HEK293 (cell line): ENCODE measurements around the gene LRRK1.

ENCODE experiments used
- CTCF ChIP-seq: fragments of 450-650 bp; formaldehyde crosslinking; IDR thresholded peaks from 2 replicates; pipeline ENCODE4 v1.5.1; 2016; ENCODE audit warnings: missing biosample characterization, missing genetic modification characterization
- TCF7L2 ChIP-seq: IDR thresholded peaks from 2 replicates; pipeline ENCODE4 v1.6.1; 2011; ENCODE audit warnings: low read depth, mild to moderate bottlenecking, inconsistent platforms, low read length, moderate library complexity, borderline replicate concordance
- ZBTB49 ChIP-seq: fragments of 450-650 bp; formaldehyde crosslinking; IDR thresholded peaks from 2 replicates; pipeline ENCODE4 v1.5.1; 2016; ENCODE audit warnings: missing biosample characterization, missing genetic modification characterization, low read depth
- ZNF221 ChIP-seq: fragments of 450-650 bp; formaldehyde crosslinking; IDR thresholded peaks from 2 replicates; pipeline ENCODE4 v1.5.1; 2017; ENCODE audit warnings: missing biosample characterization, missing genetic modification characterization, borderline replicate concordance
- ZNF302 ChIP-seq: fragments of 450-650 bp; formaldehyde crosslinking; IDR thresholded peaks from 2 replicates; pipeline ENCODE4 v1.5.1; 2016; ENCODE audit warnings: missing biosample characterization, missing genetic modification characterization, low read depth

GRCh38 chr15:100985401-100985800 is 66.2 kb downstream of the LRRK1 start:
- TF ChIP-seq TCF7L2 (no peak), CTCF (tag by site-specific recombination) (no peak), ZNF302 (tag by site-specific recombination) (no peak), ZNF221 (no peak), ZBTB49 (tag by site-specific recombination) (no peak)
